Adrenal gland (tissue), 5 donors: ENCODE results near the gene CWC22.

ENCODE experiments used
- POLR2A ChIP-seq, 2 donors: fragments of 450-650 bp; IDR thresholded peaks; one replicate each; pipeline ENCODE4 v1.6.1; 2017; ENCODE audit warnings: antibody characterized with exemption in 2 of 2, mild to moderate bottlenecking in 2 of 2, moderate library complexity in 1 of 2
- TF ChIP-seq, protein P1 (sequence below), 6 experiments: fragments of 450-650 bp in 4 of 6; fragments of 200-600 bp in 2 of 6; sonication (generic) in 1 of 6; IDR thresholded peaks; 1 replicate in 5 of 6; 2 replicates in 1 of 6; pipeline versions ENCODE4 v1.5.1 to v1.8.0; 2016 to 2021; ENCODE audit warnings: antibody characterized with exemption in 6 of 6, mild to moderate bottlenecking in 2 of 6, moderate library complexity in 1 of 6
- donor health status: DM: no; HTN: no; CAD: no.

DNA sequence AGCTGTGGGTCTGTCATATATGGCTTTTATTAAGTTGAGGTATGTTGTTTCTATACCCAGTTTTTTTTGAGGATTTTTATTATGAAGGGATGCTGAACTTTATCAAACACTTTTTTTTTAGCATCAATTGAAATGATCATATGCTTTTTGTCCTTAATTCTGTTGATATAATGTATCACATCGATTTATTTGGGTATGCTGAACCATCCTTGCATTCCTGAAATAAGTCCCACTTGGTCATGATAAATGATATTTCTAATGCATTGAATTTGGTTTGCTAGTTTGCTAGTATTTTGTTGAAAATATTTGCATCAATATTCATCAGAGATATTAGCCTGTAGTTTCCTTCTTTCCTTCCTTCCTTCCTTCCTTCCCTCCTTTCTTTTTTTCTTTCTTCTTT lies 22.5 kb upstream of the CWC22 start:
- TF ChIP-seq, protein P1, sequence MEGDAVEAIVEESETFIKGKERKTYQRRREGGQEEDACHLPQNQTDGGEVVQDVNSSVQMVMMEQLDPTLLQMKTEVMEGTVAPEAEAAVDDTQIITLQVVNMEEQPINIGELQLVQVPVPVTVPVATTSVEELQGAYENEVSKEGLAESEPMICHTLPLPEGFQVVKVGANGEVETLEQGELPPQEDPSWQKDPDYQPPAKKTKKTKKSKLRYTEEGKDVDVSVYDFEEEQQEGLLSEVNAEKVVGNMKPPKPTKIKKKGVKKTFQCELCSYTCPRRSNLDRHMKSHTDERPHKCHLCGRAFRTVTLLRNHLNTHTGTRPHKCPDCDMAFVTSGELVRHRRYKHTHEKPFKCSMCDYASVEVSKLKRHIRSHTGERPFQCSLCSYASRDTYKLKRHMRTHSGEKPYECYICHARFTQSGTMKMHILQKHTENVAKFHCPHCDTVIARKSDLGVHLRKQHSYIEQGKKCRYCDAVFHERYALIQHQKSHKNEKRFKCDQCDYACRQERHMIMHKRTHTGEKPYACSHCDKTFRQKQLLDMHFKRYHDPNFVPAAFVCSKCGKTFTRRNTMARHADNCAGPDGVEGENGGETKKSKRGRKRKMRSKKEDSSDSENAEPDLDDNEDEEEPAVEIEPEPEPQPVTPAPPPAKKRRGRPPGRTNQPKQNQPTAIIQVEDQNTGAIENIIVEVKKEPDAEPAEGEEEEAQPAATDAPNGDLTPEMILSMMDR (IDR thresholded peaks at IDR 0.05) = no peak
- no peak for TF ChIP-seq POLR2A (IDR thresholded peaks at IDR 0.05)
